Colonic mucosa (tissue), 4 donors: Measurements from ENCODE around the gene ARMC6. TPM values are rescaled to one million over a fixed set of nuclear protein-coding genes. Genes with fewer than 3 reads are reported as not detected.
"Not testable (repeated sequence)": the region's sequence is repeated elsewhere in the genome, so short reads cannot be mapped to it uniquely, and the experiment has no call there.

Experiments used
- DNase-seq: peaks from one replicate; pipeline ENCODE4 v3.0.0-alpha.2; 2020
- H3K27ac ChIP-seq: fragments of 200-600 bp; one replicate; pipeline ENCODE4 v1.8.0; 2021
- H3K27me3 ChIP-seq: fragments of 200-600 bp; one replicate; pipeline ENCODE4 v1.8.0; 2021
- H3K36me3 ChIP-seq: fragments of 200-600 bp; one replicate; pipeline ENCODE4 v1.8.0; 2021
- H3K4me1 ChIP-seq: fragments of 200-600 bp; one replicate; pipeline ENCODE4 v1.8.0; 2021; ENCODE audit warnings: mild to moderate bottlenecking
- H3K4me3 ChIP-seq: fragments of 200-600 bp; one replicate; pipeline ENCODE4 v1.8.0; 2021
- H3K9ac ChIP-seq, 2 donors: one replicate each; pipeline ENCODE4 v1.7.0; 2013; ENCODE audit warnings: control low read depth in 2 of 2, low read depth in 2 of 2, low read length in 2 of 2
- H3K9me3 ChIP-seq: fragments of 200-600 bp; one replicate; pipeline ENCODE4 v1.8.0; 2021
- intact Hi-C: fragments of 100-400 bp; cut with DNase I; formaldehyde crosslinking; loops from one replicate; pipeline ENCODE4 v1.14.1; 2022
- total RNA-seq, 2 donors: library from RNA; stranded (reverse); fragmentation: NEBNext Ultra II Directional in 1 of 2; extraction: Animal tissue kit (Norgen Biotek cat#: 25700) in 1 of 2; gene quantifications; one replicate each; pipeline ENCODE4 v1.2.1, GENCODE V29; 2021
- TF ChIP-seq, protein P1 (sequence below): fragments of 200-600 bp; IDR thresholded peaks from one replicate; pipeline ENCODE4 v1.8.0; 2022; ENCODE audit warnings: antibody characterized with exemption, mild to moderate bottlenecking
- donor health status: healthy.
- donor health status: DM: no; HTN: no; CAD: no.
- donor health status: DM: no; HTN: no; CAD: no.

The ARMC6 gene
- total RNA-seq, 2 donors from 2014 or later: 15.0 to 29.4 TPM

DNA sequence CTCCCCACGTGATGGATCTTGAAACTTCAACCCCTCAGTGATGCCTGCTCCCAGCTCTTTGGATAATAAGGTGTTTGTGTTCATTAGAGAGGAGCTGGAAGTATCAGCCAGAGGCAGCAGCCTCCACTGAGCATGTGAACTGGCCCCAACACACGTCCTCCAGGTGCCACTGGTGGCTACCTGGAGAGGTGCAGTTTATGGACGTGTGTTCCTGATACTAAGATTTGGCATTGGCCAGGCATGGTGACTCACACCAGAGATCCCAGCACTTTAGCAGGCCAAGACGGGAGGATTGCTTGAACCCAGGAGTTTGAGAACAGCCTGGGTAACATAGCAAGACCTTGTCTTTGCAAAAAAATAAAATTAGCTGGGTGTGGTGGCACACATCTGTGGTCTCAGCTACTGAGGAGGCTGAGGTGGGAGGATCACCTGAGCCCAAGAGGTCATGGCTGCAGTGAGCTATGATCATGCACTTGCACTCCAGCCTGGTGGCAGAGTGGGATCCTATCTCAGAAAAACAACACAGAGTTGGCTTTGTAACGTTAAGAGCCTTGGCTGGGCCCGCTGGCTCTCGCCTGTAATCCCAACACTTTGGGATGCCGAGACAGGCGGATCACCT lies 64.8 kb downstream of the ARMC6 start:
- intact Hi-C loops: no loop called here
- no peaks in the 10 kb centered on the region for H3K36me3 ChIP-seq
- H3K27ac ChIP-seq: no peak overlapping the region
- H3K4me1 ChIP-seq: no peaks in the 10 kb centered on the region
- no peak for DNase-seq
- no peaks in the 10 kb centered on the region for H3K9me3 ChIP-seq
- H3K9ac ChIP-seq: no peak overlapping the region
- TF ChIP-seq, protein P1, sequence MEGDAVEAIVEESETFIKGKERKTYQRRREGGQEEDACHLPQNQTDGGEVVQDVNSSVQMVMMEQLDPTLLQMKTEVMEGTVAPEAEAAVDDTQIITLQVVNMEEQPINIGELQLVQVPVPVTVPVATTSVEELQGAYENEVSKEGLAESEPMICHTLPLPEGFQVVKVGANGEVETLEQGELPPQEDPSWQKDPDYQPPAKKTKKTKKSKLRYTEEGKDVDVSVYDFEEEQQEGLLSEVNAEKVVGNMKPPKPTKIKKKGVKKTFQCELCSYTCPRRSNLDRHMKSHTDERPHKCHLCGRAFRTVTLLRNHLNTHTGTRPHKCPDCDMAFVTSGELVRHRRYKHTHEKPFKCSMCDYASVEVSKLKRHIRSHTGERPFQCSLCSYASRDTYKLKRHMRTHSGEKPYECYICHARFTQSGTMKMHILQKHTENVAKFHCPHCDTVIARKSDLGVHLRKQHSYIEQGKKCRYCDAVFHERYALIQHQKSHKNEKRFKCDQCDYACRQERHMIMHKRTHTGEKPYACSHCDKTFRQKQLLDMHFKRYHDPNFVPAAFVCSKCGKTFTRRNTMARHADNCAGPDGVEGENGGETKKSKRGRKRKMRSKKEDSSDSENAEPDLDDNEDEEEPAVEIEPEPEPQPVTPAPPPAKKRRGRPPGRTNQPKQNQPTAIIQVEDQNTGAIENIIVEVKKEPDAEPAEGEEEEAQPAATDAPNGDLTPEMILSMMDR: no peak
- no peaks in the 10 kb centered on the region for H3K27me3 ChIP-seq
- no peak overlapping the region for H3K4me3 ChIP-seq

DNA sequence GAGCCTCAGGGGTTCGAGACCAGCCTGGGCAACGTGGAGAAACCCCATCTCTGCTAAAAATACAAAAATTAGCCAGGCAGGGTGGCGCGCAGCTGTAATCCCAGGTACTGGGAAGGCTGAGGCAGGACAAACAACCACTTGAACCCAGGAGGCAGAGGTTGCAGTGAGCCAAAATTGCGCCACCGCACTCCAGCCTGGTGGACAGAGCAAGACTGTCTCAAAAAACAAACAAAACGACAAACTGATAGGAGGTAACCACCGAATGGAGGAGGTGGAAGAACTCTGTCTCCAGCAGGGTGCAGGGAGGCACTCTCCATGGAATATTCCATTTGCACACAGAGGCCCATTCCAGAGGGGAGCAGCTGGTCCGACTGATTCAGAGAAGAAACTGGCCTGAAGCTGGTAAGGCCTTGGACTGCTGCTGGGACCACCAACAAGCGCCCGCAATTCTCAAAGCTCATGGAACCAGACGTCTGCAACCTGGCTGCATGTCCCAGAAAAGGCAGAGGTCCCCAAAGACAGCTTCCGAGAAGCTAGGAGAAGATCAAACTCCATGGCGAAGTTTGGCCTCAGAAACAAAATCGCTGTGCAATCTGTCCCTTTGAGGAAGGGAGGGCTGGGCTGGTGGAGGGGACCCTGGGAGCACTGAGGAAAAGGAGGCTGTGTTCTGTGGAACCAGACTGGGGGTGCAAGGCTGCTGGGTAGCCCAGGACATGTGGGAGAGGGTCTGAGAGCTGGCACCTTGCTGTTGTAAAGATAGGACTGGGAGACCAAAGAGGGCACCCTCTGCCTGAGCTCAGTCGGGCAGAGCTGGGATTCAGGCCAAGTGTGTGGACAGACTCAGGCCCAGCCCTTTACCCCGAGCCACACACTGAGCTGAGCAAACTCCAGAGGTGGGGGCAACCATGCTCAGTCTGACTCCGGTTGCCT lies 65.6 kb downstream of the ARMC6 start:
- no peak overlapping the region for H3K27ac ChIP-seq
- no peaks in the 10 kb centered on the region for H3K27me3 ChIP-seq
- H3K9ac ChIP-seq: no peak overlapping the region
- no peaks in the 10 kb centered on the region for H3K36me3 ChIP-seq
- TF ChIP-seq, protein P1: no peak
- H3K9me3 ChIP-seq: no peaks in the 10 kb centered on the region
- intact Hi-C loops: no loop called here
- DNase-seq: no peak
- H3K4me1 ChIP-seq: no peaks in the 10 kb centered on the region
- no peak overlapping the region for H3K4me3 ChIP-seq

DNA sequence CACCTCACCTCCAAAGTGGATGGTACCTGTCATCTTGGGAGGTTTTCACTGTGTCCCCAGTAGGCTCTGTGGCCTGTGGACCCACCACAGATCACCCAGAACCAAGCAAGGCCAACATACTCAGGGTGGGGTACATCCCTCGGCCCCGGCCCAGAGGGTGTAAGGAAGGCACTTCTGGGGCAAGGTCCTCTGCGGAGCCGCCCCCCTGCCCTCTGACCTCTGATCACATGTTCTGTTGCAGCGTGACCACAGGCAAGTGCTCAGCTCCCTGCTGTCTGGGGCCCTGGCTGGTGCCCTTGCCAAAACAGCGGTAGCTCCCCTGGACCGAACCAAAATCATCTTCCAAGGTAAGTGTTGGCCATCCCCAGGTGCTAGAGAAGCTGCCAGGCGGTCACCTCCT lies 68.1 kb downstream of the ARMC6 start:
- Histone ChIP-seq H3K36me3 (no peaks in the 10 kb centered on the region), H3K9ac (no peak overlapping the region), H3K4me1 (no peaks in the 10 kb centered on the region), H3K27ac (no peak overlapping the region), H3K4me3 (no peak overlapping the region), H3K27me3 (no peaks in the 10 kb centered on the region), H3K9me3 (no peaks in the 10 kb centered on the region)
- no peak for DNase-seq
- intact Hi-C loops: no loop called here
- TF ChIP-seq, protein P1: no peak

DNA sequence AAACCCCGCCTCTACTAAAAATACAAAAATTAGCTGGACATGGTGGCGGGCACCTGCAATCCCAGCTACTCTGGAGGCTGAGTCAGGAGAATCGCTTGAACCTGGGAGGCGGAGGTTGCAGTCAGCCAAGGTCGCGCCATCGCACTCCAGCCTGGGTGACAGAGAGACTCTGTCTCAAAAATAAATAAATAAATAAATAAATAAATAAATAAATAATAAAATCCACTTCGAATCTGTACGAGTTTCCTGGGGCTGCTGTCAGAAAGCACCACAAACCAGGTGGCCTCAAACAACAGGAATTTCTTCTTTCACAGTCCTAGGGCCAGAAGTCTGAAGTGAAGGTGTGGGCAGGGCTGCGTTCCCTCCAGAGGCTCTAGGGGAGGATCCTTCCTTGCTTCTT lies 69.2 kb downstream of the ARMC6 start:
- DNase-seq, H3K36me3 ChIP-seq, H3K27ac ChIP-seq, H3K27me3 ChIP-seq, intact Hi-C loops, H3K4me1 ChIP-seq, H3K9ac ChIP-seq, H3K9me3 ChIP-seq, H3K4me3 ChIP-seq: not testable (repeated sequence)

DNA sequence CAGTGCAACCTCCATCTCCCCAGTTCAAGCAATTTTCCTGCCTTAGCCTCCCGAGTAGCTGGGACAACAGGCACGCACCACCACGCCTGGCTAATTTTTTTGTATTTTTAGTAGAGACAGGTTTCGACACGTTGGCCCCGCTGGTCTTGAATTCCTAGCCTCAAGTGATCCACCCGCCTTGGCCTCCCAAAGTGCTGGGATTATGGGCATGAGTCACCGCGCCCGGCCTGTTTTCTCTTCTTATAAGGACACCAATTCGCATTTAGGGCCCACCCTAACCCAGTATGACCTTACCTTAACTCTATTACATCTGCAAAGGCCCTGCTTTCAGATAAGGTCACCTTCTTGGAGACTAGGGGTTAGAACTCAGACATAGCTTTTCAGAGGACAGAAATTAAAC lies 69.8 kb downstream of the ARMC6 start:
- DNase-seq: no peak
- Histone ChIP-seq H3K36me3 (no peaks in the 10 kb centered on the region), H3K4me1 (no peaks in the 10 kb centered on the region), H3K27me3 (no peaks in the 10 kb centered on the region), H3K9me3 (no peaks in the 10 kb centered on the region), H3K9ac (no peak overlapping the region), H3K4me3 (no peak overlapping the region), H3K27ac (no peak overlapping the region)
- TF ChIP-seq, protein P1: no peak
- intact Hi-C loops: no loop called here
